Glomerular visceral epithelial cell (primary cell): Measurements from ENCODE around the gene STK24.
"Not testable (repeated sequence)": the region's sequence is repeated elsewhere in the genome, so short reads cannot be mapped to it uniquely, and the experiment has no call there.

Experiments
- DNase-seq: peaks from one replicate; pipeline ENCODE4 v3.0.0-alpha.2; 2016; ENCODE audit errors: extremely low spot score

STK24 gene

DNA sequence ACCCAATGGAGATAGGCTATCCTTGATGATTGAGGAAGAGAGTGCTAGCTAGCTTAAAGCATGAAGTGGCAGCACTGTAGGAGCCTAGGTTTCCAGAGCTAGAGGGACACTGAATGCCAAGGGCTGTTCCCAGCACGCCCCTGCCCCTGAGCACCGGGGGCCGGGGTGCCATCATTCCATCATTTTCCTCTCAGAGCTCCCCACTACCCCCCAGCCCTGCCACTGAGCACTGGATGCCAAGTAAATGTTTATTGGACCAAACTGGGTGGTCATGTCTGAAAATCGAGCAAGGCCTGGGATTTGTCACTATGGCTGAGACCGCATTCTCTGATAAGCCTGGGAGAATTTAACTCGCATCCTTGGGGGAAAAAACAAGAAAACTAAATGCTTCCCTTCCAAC, 142.8 kb downstream of the STK24 start:
- no peak for DNase-seq

DNA sequence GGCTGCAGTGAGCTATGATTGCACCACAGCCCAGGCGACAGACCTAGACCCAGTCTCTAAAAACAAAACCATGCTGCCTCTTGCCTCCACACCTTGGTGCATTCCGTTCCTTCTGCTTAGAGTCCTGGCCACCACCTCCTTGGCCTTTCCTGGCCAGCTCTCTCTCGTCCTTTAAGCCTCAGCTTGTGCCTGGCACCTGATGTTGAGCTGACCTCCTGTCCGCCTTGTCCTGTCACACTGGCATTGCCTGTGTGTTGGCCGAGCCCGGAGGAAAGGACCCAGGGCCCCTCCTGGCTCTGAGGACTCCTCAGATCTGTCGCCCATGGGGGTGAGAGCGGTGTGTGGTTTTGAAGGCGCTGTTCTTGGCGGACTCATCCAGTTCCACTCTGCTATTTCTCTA, 143.3 kb downstream of the STK24 start:
- no peak for DNase-seq

DNA sequence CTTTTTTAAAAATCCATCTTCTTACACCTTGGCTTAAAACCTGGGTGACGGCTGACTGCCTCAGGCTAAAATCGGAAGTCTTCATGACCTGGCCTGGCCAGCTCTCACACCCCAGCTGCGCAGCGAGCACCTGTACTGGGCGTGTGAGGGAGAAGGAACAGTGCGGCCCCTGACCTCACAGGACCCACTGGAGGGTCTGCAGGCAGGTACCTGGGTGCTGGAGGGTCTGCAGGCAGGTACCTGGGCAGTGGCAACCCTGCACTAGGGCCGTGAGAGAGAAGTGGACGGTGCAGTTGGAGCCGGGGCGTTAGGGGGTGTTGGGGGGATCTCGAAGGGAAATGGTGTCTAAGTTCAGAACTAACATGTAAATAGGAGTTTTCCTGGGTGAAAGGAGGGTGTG, 144.3 kb downstream of the STK24 start:
- no peak for DNase-seq

DNA sequence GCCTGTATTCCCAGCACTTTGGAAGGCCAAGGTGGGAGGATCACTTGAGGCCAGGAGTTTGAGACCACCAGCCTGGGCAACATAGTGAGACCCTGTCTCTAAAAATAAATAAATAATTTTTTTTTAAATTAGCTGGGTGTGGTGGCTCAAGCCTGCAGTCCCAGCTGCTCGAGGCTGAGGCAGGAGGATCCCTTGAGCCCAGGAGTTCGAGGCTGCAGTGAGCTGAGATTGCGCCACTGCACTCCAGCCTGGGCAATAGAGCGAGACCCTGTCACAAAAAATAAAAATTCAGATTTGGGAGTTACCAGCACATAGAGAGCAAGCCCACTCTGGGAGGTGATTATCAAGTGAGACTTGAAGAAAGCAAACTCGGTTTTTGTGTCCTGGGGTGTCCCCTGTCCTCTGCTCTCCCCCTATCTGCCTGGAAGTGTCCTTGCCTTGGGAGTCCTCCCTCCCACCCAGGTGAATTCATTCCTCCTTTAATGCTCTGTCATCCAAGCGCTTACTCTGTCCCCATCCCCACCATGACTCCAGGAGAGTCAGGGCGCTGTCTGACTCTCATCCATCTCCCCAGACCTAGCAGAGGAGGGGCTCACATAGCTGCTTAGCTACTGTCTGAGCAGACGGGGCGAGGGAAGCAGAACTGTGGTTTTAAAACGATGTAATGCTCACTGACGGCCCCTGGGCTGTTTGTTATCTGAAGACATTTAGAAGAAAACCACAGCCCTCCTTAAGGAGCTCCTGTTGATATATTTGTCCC, 146.8 kb downstream of the STK24 start:
- no peak for DNase-seq

DNA sequence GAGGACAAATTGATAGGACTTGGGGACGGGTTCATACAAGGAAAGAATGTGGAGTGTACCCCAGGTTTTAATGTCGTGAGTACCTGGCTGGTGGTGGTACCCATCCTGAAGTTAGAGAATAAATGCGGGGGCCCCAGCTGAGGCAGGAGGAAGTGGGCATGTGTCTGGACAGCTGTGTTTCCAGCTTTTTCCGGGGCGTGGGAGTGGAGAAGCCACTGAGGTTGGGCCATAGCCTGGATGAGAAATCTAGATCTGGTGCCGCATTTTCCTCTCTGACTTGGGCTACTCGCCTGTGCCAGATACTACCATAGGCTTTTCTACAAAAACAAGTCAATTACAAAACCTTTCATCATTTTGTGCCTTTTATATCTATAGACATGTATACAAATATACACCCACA, 147.4 kb downstream of the STK24 start:
- no peak for DNase-seq

DNA sequence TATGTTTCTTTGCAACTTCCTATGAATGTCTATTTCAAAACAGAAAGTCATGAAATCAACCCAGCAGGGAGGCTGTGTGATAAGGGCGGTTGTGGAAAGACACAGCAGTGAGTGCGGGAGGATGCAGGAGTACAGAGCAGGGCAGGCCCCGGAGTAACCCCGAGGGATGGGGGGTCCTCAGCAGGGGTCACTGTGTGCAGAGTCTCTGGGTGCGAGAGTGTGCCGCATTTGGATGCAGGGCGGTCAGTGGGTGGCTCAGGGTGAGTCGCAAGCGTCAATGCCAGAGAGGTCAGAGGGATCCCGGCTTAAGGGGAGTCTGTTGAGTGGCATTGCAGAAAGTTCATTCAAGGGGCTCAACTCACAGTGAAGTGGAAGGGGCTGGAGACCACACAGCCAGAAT, 147.8 kb downstream of the STK24 start:
- no peak for DNase-seq

DNA sequence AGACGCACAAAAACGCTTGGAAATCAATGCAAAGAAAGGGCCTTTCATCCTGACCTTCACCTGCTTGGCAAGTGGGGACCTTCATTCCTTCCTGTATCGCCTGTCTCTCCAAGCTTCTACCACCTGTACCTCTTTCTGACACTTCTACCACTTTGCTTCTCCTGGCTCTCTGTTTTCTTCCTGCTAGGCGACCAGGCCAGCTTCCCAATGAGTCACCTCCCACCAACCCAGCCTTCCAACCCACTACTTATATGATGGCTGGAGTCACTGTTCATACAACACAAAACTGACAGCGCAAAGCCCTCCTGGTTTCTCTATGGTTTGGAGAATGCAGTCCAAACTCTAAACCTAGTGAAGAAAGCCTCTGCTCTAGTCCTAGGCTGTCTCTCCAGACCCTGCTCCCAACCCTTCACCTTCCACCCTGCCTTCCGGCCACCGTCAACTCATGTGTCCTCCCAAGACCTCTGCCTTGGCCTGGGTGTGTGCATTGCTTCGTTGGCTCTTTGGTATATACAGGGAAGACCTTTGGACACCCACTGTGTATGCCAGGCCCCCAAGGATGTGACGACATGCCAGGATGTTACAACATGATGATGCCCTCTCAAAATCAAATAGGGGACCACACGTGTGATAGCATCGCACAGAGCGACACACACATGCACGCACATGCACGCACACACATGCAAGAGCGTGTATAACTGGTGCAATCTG, 148.5 kb downstream of the STK24 start:
- no peak for DNase-seq

DNA sequence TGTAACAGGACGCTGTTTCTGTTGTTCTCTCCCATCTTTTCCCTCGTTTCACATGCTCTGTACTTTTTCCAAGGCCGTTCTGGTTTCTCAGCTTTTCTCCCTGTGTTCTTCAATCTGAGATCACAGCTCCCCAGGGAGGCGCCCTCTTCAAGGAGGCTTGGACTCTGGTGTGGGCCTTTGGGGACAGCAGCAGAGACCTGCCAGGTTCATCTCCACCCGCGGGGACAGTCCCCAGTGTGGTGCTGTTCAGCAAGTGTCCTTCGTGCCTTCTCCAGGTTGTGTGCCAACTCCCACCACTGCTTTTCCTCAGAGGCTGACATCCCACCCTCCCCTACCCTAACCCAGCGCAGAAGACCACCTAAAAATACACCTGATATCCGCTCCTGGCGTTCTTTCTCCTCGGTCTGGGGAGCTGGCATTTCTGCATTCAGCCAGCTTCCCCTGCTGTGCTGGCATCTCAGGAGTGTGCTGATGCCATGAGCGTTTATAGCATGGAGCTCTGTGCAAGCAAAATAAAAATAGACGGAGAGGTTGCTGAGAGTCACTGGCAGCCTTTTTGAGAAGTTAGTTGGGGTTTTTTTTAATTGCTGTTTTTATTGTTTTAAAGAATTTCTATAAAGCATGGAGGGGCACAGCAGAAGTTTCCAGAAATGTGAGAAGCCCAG, 149.4 kb downstream of the STK24 start:
- no peak for DNase-seq

DNA sequence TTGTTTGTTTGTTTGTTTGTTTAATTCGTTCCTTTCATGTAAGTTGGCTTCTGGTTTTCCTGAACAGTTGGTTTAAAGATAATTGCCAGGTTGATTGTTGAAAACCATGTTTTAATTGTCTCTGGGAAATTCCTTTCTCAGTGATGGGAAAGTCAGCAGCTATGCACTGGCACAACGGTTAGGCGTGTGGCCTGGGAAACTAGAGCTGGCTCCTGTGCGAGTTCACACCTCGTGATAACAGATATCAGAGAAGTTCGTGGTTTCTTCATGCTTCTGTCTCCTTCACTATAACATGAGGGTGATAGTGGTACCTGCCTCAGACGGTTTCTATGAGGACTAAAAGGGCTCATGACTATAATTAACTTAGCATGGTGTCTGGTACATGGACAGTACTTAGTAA, 153.5 kb downstream of the STK24 start:
- DNase-seq, result no peak

DNA sequence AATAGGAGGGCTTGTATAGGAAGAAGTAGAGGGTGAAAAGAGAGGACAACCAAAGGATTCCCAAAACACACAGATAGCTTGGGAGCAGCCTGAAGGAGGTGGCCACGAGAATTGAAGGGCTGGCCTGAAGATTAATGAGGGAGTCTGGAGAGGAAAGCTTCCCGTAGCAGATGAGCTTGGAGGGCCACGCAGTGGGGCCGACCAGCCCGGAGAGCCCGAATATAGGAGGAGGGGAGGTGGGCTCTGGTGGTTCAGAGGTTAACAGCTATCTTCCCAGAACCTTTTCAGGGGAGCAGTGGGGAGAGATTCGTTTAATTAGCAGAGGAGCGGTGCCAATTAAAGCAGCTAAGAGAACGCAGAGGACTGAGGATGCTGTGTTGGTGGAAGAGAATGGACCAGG, 154.9 kb downstream of the STK24 start:
- DNase-seq, result no peak

DNA sequence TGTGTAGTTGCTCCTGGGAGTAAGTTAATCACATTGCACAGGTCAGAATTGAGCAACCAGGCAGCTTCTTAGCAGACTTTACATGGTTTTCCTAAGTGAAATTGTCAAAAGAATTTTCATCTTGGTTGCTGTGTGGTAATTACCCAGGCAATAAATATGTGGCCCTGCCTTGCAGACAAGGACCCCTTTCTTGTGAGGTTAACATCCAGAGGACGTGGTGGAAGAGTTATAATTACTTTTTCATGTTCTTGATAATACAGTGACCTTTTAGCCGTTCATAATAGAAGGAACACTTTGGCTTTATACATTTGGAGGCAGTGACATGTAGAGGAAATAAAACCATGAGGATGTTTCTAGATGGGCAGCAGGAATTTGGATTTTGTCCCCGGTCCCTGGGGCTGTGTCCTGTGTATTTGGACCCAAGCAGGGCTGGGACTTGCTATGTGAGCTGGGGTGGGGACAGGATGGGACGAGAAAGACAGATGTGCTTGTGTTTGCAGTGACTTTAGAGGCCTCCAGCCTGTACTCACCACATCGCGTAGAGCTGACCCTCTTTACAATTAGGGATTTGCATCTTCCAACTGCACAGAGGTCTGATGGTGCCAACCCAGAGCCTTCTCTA, 156.2 kb downstream of the STK24 start:
- no peak for DNase-seq

DNA sequence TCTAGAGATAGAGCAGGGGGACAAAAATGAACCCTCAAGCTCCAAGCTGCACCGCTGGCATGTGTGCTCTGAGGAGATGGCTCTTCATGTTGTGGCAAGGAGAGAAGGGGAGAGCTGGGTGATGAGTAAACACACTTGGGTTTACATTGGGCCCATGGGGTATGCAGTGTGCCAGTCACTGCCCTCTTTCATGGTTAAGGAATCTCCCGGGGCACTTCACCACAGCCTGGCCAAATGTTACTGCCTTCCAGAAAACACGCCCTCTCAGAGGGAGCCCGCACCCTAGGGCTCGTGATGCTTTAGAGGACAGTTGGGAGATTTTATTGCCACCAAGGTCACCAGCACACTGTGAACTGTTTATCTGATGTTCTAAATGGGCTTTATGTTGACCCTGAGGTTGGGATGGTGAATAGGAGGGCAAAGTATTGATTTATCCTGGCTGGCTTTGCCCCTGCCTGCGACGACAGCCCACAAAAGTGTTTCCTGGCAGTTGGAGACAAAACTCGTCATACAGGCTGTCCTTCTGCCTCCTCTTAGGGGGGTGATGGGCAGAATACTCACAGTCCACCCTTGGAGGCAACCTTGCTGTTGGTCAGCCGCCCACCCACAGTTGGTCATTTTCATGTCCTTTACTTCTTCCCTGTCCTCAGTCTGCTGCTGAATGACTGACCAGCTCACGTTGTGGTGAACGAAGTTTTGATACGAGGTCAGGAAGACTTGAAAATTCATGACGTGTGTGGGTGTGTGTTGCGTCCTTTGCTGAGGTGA, 156.9 kb downstream of the STK24 start:
- DNase-seq, result no peak

DNA sequence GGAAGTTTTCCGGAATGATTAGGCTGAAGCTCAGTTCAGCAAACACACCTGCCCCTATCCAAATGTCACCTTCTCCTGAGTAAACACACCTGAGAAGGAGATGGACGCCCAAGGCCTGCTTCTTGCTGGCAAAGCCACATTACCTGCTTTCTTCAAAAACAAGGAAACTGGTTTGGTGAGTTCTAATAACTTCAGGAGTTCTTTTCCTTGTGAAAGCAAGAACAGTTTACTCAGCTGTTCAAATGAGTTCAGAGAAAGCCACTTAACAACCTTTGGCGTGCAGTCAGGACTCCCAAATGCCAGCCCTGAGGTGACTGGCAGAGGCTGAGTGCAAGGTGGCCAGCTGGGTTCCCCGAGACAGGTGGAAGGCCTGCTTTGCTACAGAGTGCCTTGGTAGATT, 160.5 kb downstream of the STK24 start:
- no peak for DNase-seq

DNA sequence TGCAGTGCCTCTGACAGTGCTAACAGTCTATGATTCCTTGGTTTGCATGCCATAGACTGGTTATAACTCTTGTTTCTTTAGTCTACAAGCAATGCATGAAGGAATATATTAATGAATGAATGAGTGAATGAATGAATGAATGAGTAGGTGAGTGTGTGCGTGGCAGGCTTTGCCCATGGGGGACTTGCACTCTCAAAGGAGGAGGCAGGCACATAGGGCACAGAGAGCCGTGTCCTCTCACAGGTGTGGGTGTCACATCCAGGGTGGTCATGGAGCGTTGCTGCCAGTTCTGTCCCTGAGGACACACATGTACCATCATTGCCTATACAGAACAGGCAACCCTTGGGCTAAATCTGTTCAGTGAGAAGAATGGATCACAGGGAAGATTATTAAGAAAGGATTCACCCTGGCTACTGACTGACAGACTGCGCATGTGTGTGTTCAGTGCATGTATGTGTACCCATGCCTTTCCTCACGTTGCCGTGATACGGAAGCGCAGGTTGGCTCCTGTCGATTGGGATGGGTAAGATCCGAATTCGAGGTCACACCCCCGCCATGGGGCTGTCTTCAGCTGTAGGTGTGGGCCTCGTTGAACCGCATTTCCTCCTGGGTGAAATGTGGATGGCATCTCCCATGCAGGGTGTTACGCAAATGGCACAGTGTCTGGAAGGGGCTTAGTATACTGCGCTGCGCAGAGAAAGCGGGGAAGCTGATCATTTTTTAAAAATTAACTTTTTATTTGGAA, 161.4 kb downstream of the STK24 start:
- no peak for DNase-seq

DNA sequence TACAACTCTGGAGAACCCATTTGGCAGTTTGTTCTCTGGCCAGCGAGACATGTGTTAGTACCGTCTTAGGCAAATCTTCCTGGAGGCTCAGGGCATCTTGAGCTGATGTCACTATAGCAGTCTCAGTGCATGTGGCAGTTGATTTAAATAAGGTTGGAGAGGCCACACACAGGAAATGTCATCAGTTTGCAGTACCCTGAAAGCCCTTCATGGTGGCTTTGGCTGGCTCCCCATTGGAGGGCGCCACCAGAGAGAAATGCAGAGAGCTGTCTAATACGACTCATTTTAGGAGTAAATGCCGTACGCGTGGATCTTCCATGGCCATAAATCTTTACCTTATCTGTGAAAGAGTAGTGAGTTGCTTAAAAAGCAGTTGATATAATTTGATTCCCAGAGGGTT, 163.1 kb downstream of the STK24 start:
- DNase-seq, result no peak

DNA sequence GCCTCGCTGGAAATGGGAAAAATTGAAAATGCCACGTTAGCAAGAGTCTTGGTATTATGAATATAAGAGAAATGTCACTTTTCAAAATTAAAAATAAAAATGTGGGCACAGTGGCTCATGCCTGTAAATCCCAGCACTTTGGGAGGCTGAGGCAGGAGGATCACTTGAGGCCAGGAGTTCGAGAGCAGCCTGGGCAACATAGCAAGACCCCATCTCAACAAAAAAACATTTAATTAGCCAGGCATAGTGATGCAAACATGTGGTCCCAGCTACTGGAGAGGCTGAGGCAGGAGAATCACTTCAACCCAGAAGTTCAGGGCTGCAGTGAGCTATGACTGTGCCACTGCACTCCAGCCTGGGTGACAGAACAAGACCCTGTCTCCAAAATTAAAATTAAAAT, 163.6 kb downstream of the STK24 start:
- not testable (repeated sequence) for DNase-seq

DNA sequence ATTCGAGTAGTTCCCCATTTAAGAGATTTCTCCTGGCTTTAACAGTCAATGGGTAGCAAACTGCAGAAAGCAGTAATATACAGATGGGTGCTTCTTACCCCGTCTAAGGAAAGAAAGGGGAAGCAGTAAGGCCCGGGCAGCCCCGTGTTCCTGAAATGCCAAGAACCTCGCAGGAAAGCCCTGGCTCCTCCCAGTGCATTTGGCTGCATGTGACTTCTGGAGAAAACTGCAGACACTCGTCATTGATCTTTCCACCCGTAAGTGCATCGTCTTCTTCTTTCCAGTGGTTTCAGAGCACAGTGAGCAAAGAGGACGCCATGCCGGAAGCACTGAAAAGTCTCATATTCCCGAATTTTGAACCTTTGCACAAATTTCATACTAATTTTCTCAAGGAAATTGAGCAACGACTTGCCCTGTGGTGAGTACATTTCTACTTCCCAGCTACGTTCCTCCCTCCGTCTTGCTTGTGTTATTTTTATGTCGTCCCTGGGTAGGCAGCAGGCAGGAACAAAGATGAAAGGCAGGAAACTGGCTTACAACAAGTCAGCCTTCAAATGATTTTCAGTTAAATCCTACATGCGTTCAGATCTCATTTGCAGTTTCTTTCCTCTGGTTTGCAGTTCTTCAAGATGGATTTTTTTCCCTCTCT, 165.2 kb downstream of the STK24 start:
- no peak for DNase-seq

DNA sequence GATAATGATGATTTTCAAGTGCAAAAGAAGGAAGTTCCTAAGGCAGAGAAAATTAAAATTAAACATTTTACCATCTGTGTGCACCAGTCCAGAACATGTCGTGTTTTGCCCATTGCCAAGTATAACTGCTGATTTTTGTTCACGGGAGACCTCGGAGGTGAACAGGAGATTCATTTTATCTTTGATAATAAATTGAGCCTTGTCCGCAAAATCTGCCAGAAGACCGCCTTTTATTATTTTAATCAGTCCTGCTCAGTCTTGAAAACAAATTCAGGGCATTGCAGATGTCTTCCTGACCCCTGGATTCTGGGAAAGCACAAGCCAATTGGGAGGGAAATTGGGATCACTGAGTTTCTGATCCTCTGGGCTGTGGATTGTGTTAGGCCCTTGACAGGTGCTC, 165.9 kb downstream of the STK24 start:
- no peak for DNase-seq

DNA sequence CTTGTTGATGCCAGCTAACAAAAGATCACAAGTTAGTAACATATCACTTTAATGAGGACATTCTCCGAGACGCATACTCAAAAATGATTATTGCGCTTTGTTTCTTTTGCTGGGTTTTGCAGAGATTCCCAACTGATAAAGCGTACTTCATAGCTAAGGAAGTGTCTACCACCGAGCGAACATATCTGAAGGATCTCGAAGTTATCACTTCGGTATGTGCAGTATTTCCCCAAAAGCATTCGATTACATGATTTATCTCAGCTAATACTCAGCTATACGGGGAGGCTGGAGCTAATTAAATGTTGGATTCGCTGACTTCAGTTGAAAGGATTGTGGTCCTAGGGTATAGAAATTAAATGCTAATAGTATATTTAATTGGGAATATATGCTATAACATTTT, 166.3 kb downstream of the STK24 start:
- no peak for DNase-seq

DNA sequence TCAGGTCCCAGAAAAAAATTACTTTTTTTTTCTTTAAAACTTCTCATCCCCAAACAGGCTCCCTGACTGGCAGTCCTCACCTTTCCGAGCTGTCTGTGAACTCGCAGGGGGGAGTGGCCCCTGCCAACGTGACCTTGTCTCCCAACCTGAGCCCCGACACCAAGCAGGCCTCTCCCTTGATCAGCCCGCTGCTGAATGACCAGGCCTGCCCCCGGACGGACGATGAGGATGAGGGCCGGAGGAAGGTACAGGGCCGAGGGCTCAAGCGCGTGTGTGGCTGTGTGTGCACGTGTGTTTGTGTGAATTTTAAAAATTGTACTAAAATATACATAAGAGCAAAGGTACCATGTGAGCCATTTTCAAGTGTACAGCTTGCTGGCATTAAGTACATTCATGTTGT, 167.6 kb downstream of the STK24 start:
- no peak for DNase-seq

DNA sequence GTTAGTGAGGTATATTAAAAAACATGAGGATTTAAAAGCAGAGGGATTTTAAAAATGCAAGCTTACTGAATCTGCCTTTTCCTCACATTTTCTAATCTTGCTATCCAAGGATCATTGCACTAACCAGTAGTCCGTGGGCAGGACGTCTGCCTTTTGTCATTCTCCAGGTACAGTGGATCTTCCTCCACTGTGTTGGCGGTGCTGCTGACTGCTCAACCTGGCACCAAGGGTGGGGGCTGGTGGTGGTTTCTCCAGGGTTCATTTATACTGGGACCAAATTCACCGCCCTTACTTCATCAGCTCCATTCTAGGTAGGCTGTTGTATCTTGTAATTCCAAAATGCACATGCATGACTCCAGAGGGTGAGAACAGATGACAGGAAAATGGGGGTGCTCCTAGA, 169.3 kb downstream of the STK24 start:
- DNase-seq, result no peak
